22Rv1 (cell line): ENCODE measurements around the gene JDP2.

Source experiments
- ZFX ChIP-seq: fragments of 450-650 bp; IDR thresholded peaks from 2 replicates; pipeline ENCODE4 v1.6.1; 2017; ENCODE audit warnings: antibody characterized with exemption, borderline replicate concordance
- TF ChIP-seq, protein P1 (sequence below): fragments of 450-650 bp; IDR thresholded peaks from 2 replicates; pipeline ENCODE4 v1.5.1; 2017; ENCODE audit warnings: mild to moderate bottlenecking

DNA sequence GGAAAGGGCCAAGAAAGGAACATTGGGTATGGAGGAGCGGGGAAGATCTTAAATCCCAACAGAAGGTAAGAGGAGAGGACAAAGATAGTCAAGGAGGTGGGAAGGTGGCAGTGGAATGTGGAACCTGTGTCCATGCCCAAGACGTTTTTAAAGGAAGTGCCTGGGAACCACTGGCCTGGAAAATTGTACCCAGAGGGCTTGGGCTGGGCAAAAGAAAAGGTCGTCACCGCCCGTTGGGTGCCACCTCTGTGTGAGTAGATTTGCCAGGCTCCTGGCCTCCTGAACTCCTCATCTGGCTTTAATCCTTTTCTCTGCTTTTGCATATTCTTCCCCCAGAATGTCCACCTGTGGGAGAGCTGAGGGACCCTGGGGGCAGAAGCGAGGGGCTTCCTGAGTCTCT is 32.6 kb downstream of the JDP2 start:
- TF ChIP-seq, protein P1, sequence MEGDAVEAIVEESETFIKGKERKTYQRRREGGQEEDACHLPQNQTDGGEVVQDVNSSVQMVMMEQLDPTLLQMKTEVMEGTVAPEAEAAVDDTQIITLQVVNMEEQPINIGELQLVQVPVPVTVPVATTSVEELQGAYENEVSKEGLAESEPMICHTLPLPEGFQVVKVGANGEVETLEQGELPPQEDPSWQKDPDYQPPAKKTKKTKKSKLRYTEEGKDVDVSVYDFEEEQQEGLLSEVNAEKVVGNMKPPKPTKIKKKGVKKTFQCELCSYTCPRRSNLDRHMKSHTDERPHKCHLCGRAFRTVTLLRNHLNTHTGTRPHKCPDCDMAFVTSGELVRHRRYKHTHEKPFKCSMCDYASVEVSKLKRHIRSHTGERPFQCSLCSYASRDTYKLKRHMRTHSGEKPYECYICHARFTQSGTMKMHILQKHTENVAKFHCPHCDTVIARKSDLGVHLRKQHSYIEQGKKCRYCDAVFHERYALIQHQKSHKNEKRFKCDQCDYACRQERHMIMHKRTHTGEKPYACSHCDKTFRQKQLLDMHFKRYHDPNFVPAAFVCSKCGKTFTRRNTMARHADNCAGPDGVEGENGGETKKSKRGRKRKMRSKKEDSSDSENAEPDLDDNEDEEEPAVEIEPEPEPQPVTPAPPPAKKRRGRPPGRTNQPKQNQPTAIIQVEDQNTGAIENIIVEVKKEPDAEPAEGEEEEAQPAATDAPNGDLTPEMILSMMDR = no peak
- TF ChIP-seq ZFX = no peak
